ENCODE measurements around the gene RNASEH1.
"Not testable (repeated sequence)": the region's sequence is repeated elsewhere in the genome, so short reads cannot be mapped to it uniquely, and the experiment has no call there.

RNASEH1 gene

DNA sequence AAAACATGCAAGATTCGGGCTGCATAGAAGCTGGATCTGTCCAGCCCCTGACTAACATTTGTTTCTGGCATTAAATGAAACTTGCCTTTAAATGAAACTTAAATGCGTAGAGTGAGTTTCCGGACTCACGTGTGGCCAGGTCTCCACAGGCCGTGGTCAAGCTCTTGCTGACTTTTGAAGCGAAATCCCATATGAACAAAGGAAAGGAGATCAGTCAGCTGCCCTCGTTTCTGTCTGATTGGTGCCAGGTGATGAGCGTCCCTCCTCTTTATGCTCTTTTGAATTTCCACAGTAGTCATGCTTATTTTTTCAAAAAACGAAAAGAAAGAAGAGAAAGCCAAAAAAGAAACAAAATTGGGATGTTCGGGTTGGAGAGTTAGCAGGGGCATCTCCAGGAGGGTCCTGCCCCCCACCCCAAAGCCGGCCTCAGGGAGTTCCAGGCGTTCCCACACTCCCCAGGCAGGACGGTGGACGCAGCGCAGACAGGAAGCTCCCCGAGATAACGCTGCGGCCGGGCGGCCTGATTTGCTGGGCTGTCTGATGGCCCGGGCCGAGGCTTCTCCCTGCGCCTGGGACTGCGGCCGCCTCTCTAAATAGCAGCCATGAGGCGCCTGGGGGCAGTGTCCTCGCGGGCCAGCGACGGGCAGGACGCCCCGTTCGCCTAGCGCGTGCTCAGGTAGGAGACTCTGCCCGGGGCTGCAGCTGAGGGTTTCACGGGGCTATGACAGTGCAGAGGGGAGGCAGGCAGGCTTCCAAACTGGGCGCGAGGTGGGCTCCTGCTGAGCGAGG lies 36.6 kb upstream of the RNASEH1 start, which contains the start of gene COLEC11:
COLEC11 (plus strand) TSS at position 620 of the 789 bp plus-strand sequence. CDS start 9,229 bp downstream, outside the sequence.
- no peak for DNase-seq (ENCODE audit: low read depth in 2 of 2)

DNA sequence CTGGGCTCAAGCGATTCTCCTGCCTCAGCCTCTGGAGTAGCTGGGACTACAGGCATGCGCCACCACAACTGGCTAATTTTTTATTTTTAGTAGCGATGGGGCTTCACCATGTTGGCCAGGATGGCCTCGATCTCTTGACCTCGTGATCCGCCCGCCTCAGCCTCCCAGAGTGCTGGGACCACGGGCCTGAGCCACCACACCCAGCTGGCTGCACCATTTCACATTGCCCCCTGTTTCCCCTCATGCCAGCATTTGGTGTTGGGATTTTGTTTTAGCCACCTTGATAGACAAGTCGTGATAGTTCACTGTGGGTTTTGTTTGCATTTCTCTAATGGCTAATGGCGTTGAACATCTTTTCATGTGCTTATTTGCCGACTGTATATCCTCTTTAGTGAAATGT lies 31.0 kb upstream of the RNASEH1 start:
- no peak for DNase-seq (ENCODE audit: low read depth in 2 of 2)

DNA sequence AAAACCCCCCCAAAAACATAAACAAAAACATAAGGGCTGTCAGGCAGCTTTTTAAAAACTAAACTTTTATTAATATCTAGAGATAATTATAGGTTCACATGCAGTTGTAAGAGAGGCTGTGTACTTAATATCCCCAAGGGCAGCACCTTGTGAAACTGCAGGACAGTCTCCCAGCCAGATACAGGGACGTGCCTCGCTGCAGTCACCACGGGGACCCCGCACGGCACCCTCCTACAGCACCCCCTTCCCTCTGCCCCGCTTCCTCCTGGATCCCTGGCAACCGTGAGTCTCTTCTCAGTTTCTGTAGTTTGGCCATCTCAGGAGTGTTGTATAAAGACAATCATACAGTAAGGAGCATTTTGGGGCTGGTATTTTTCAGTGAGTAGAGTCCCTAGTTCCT lies 30.0 kb upstream of the RNASEH1 start:
- DNase-seq (ENCODE audit: low read depth in 2 of 2), result no peak

DNA sequence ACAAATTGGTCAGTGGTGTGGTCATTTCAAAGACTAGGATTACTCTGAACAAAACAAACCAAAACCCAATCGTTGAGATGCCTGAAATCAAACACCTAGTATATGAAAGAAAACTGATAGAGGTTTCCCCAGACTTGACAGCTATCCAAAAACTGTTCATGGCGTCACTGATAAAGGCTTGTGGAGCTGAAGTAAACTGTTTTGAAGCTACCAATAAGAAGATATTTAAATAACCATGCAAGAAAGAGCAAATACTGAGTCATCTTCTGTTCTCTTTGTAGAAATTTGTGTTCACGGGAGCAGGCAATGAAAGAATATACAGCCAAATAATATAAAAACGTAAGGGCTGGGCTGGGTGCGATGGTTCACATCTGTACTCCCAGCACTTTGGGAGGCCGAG lies 29.3 kb upstream of the RNASEH1 start:
- no peak for DNase-seq (ENCODE audit: low read depth in 2 of 2)

DNA sequence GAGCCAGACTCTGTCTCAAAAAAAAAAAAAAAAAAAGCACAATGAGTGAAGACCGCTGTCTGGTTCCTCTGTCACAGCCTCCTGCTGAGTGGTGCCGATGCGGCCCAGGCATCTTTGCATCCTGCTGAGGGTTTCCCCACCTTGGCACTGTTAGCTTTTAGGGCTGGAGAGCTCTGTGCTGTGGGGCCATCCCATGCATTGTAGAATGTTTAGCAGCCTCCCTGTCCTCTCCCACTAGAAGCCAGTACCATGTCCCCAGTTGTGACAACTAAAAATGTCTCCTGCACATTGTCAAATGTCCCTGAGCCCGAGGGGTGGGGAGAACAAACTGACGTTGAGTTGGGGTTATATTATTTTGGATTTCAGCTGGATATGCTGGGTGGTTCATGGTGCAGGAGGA lies 28.9 kb upstream of the RNASEH1 start:
- DNase-seq (ENCODE audit: low read depth in 2 of 2), result no peak

DNA sequence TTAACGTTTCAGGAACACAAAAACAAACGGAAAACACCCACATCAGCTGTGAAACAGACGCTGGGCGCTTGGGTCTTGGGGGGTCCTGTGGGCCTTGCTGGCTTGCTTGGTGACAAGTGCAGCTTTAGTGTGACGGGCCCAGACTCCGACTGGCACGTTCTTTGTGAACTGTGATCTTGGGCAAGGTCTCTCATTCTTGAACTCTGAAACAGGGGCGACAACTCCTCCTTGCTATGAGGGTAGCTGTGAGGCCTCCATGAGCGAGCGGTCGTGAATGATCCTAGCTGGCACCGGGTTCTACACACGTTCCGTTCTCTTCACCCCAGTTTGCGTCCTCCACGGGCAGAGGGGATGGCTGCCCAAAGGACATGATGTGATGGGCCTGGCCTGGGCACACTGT lies 28.1 kb upstream of the RNASEH1 start:
- no peak for DNase-seq (ENCODE audit: low read depth in 2 of 2)

DNA sequence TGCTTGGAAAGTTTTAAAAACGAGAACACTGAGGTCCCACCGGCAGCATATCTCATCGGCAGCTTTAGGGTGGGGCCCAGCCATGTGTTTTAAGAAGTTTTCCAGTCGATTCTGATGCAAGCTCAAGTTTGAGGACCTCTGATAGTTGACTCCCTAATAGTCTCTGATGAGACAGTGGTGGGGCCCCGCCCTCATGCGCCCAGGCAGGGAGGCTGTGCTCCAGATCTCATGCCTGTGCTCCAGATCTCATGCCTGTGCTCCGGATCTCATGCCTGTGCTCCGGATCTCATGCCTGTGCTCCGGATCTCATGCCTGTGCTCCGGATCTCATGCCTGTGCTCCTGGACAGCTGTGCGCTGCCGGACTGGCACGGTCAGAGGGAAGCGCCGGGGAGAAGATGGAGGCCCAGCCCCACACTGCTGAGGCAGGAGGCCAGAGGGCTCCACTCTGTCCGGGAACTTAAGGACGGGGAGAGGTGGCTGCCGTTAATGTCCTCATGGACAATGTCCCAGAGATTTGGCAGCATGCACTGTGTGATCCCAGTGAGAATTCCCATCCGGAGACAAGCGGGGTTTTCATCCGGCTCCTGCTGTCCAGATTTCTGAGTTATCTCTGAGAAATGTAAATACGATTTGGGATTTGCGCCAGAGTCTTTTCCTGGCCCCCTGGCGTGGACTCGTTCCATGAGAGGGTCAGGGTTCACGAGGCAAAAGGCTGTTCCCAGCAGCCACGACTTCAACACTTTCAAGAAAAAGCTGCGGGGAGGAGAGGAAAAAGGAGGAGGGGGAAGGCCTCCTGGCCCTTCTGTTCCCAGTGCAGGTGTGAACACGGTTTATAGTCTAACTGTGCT lies 27.4 kb upstream of the RNASEH1 start:
- DNase-seq (ENCODE audit: low read depth in 2 of 2), result no peak

DNA sequence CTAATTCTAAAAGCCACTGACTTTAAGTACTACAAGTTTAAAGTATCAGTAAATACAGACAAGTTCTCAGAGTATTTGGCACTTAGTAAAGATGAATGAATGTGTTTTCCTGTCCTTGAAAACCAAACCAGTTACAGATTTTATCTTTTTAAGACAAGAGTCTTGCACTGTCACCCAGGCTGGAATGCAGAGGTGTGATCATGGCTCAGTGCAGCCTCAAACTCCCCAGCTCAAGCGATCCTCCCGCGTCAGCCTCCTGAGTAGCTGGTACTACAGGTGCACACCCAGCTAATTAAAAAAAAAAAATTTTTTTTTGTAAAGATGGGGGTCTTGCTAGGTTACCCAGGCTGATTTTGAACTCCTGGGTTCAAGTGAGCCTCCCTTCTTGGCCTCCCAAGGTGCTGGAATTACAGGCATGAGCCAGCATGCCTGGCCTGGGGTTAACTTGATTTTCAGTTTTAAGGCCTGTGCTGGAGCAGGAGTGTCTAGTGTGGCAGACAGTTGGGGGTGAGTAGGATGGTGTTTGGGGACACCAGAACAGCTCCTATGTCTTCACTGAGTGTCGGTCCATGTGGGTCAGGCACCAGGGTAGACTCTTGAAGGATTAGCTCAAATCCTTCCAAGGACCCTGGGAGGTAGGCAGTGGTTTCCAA lies 26.6 kb upstream of the RNASEH1 start:
- DNase-seq (ENCODE audit: low read depth in 2 of 2), result no peak

DNA sequence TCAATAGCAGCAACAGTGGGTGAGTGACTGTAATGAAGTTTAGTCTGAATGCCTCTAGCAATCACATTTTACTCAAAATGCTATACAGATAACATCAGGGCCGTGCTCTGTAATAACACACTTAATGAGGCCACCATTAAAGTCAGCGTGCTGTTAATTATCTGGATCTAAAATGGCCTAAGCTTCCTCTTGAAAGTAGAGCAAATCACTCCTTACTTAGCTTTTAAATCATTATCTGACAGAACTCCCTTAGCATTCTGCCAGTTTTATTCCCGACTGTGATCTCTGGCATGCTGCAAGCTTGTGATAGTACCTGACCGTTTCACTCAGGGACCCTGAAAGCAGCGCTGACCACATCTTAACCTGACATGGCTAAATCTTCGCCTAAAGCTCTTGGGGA lies 25.9 kb upstream of the RNASEH1 start:
- no peak for DNase-seq (ENCODE audit: low read depth in 2 of 2)

DNA sequence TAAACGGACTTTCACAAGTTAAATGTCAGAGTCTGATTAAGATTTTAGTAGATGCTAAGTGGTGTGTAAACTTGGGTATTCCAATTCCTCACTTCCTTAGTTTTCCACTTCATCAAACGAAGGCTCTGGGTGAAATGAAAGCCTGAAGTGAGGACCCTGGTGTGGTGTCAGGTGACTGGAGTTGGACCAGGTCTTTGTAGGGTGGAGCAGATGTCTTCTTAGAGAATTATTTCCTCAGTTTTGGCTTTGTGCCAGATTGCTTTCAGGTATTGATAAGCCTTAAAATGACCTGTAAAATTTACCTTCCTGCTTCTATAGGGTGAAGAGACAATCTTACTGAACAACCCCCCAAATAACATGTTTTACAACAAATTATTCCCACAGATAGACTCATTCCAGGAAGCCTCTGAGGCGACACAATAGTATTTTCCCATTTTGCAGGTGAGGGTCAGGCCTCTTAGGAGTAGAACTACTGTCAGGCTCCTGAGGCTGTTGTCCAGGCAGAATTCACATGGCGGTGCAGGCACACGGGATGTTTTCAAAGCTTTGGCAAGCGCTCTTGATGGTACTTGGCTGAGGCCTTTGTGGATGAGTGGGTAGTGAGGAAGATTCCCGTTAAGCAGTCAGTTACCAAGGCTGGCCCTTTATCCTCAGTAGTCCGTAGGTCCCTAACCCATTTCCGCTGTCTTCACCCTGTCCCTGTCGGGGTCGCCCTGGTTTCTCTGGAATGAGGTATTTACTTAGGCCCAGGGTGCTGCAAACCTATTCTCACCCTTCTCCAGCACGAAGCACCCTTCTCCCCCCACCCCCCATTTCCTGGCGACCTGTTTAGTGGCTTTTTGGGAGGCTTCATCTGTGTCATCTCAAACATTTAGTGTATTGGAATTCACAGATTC lies 23.5 kb upstream of the RNASEH1 start:
- no peak for DNase-seq (ENCODE audit: low read depth in 2 of 2)

DNA sequence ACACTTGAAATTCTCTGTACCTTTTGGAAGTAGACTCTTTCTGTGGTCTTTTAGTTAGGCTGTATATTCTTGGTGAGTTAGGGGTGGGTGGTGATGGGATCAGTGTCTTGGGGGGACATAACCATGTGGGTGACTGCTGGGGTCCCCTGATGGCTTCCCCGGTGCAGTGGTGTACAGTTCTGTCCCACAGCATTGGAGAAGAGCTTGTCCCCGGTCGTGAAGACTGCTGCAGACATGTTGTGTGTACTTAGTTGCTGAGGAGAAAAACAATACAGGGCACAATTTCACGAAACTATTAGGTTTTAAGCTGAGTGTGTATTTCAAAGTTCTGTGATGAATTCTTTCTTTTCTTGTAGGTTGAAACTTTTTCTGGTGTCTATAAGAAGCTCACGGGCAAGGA lies 22.3 kb upstream of the RNASEH1 start:
- DNase-seq (ENCODE audit: low read depth in 2 of 2), result no peak

DNA sequence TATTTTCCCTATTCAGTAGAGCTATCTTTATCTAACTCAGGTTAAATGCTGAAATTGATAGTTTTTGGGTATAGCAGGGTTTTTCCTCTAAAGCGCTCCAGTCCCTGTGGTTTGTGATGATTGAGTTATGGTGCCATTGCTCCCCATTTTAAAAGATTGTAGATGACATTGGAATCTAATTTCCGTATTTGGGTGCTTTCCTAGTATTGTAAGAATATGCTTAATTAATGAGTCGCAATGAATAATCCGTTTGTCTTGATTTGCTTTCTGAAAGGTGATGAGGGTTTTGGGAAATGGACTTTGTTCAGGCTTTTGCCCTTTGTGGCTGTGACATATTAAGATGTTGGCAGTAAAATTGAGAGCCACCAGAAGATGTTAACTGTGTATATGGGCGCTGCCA lies 20.9 kb upstream of the RNASEH1 start:
- no peak for DNase-seq (ENCODE audit: low read depth in 2 of 2)

DNA sequence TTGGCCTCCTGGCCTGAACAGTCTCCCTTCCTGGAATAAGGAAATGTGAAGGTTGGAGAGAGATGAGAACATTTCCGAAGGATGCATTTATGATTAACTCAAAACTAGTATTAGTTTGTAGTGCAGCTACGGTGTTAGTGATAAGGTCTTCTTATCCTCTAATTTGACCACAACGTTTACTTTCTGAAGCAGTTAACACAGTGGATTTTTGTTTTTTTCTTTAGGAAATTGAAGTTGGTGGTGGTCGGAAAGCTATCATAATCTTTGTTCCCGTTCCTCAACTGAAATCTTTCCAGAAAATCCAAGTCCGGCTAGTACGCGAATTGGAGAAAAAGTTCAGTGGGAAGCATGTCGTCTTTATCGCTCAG lies 18.1 kb upstream of the RNASEH1 start:
- DNase-seq (ENCODE audit: low read depth in 2 of 2), result not testable (repeated sequence)

DNA sequence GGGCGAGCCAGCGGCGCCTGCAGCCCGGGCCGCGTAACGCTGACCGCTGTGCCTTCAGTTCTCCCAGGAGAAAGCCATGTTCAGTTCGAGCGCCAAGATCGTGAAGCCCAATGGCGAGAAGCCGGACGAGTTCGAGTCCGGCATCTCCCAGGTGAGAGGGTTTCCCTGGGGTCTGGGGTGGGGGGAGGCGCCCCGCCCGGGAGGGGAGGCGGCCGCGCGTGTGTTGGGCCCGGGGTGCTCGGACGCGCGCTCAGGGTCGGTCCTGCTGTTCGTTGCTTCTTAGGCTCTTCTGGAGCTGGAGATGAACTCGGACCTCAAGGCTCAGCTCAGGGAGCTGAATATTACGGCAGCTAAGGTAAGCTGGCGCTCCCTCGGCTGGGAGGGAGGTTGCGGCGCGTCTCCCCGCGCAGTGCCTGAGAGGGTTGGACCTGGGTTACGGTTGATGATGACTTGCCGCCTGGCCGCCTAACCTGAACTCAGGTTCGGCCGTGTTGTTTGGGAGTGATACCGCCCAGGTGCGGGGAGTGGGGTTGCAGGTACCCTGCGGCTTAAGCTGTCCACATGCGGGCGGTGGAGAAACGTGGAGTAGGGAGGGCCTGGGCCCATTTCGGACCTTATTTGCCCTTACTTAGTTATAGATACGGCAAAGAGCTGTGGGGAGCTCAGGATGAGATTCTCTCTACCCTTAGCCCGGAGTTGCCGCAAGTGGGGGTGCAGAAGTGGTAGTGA lies 17.6 kb upstream of the RNASEH1 start:
- DNase-seq (ENCODE audit: low read depth in 2 of 2), result no peak

DNA sequence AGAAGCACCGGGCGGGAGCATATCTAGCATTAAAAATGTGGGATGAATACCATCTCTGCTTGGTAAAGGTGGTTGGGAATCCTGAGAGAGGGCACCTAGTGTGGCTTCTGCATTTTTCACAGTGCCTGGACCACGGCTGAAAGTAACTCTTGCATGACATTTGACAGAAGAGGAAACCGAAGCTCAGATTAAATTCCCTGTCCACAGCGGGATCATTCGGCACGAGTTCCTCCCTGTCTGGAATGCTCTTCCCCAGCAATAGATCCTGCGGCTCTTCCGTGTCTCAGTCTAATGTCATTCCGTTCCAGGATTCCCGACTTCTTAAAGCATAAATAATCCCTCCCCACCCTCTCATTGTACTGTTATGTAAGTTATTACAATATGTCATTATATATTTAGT lies 16.0 kb upstream of the RNASEH1 start:
- no peak for DNase-seq (ENCODE audit: low read depth in 2 of 2)

DNA sequence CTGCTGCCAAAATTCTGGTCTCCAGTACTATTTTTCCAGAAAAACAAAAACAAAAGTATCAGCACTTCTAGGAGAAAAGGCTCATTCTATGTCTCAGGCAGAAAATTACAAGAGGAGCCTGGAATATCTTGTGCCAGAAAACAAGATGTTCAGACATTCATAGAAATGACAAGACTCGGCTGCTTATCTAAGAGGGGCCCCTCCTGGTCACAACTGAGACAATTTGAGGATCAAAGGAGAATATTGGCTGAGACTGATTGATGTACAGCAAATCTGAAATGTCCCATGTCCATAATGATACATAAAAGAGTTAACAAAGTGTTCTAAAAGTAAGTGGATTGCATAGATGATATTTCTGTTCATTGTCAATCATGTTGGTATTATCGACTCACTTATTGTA lies 14.5 kb upstream of the RNASEH1 start:
- no peak for DNase-seq (ENCODE audit: low read depth in 2 of 2)

DNA sequence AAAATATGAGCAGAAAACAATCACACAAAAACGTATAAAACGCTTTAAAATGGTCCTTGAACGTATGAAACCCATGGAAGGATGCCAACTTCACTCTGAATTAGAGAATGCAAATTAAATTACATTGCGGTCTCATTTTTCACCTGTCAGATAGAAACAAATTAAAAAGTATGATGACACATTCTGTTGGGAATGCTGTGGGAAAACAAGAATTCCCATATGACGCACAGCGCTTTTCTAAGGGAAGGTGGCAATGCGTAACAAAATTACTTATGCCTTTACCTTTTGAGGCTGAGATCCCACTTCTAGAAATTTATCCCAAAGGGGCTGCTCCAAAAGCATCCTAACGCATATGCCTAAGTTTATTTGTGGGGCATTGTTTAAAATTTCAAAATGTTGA lies 13.2 kb upstream of the RNASEH1 start:
- no peak for DNase-seq (ENCODE audit: low read depth in 2 of 2)

DNA sequence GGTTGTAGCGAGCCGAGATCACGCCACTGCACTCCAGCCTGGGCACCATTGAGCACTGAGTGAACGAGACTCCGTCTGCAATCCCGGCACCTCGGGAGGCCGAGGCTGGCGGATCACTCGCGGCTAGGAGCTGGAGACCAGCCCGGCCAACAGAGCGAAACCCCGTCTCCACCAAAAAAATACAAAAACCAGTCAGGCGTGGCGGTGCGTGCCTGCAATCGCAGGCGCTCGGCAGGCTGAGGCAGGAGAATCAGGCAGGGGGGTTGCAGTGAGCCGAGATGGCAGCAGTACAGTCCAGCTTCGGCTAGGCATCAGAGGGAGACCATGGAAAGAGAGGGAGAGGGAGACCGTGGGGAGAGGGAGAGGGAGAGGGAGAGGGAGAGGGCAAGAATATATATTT lies 11.5 kb upstream of the RNASEH1 start:
- not testable (repeated sequence) for DNase-seq (ENCODE audit: low read depth in 2 of 2)

DNA sequence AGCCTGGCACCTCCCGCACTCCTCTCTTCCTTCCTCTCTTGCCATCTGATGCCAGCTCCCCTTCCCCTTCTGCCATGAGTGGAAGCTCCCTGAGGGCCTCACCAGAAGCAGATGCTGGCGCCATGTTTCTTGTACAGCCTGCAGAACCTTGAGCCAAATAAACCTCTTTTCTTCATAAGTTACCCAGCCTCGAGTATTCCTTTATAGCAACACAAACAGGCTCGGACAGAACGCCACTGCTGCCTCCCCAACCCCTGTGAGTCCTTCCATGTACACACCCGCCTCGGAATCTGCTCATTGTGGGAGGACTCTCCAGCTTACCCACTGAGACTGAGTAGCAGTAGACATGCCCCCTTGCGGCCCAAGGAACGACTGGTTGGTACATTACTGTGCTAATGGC lies 8.7 kb upstream of the RNASEH1 start:
- no peak for DNase-seq (ENCODE audit: low read depth in 2 of 2)

DNA sequence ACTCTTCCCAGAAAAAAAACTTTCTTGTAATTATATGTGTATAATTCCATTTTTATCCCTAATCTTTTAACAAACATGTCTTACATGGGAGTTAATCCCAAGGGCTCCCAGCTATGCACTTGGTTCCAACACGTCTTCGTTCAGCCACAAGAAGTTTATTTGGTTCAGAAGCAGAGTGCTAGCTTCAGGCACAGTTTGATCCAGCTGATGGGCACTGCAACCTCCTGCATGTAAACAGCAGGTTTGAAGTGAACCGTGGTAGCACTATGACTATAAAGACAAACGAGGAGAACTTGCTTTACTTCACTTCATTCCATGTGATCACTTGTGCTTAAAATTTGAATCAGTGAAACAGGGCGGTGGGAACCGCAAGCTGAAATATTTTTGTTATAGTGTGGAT lies 7.0 kb upstream of the RNASEH1 start:
- no peak for DNase-seq (ENCODE audit: low read depth in 2 of 2)

DNA sequence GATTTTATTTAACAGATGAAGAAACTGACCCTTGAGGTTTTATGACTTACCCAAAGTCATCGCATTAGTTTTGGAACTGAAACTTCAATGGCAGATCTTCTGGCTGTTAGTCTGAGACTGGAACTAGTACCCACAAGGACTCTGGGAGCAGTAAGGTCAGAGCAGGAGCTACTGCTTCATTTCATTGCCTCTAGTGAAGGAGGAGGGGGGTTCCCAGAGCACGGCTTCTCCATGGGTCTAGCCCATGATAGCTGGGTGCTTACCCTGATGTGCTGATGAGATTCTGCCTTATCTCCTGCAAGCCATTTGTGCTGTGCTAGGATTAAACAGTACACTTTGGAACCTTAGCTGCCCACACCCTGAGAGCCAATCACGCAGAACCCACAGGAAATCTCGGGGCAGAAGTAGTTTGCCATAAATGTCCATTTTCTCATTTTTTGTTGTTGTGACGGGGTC lies 5.4 kb upstream of the RNASEH1 start:
- DNase-seq (ENCODE audit: low read depth in 2 of 2), result no peak
